ENCODE results near the gene SERPINB1. TPM values are rescaled to one million over a fixed set of nuclear protein-coding genes. Genes with fewer than 3 reads are reported as not detected.

The SERPINB1 gene
- total and polyA plus RNA-seq, 2 experiments from 2014 or later = 5.6 to 6.5 TPM

DNA sequence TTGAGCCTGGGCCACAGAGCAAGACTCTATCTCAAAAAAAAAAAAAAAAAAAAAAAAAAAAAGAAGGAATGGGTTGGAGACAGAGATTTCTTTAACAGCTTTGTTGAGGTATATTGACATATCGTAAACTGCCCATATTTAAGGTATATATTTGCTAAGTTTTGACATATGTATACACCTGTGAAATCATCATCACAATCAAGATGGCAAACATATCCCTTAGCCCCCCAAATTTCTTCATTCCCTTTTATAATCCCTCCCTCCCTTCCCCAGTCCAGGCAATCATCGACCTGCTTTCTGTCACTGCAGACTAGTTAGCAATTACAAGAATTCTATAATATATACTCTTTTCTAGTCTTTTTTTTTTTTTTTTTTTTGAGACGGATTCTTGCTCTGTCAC is 29.0 kb downstream of the SERPINB1 start:
- Histone ChIP-seq H3K9me2 (ENCODE audit: insufficient read depth) (no peaks in the 10 kb centered on the region), H3K4me1 (ENCODE audit: insufficient read depth) (no peaks in the 10 kb centered on the region), H3K4me3 (no peak overlapping the region), H3K4me2 (no peak overlapping the region), H3F3A (replicated peaks; ENCODE audit: low read depth) (no peaks in the 10 kb centered on the region), H3K27ac (ENCODE audit: low read depth) (no peak overlapping the region), H3K36me3 (ENCODE audit: insufficient read depth) (no peaks in the 10 kb centered on the region), H3K79me2 (replicated peaks; ENCODE audit: insufficient read depth) (no peaks in the 10 kb centered on the region), H2AFZ (no peak overlapping the region), H4K20me1 (replicated peaks; ENCODE audit: insufficient read depth) (no peaks in the 10 kb centered on the region), H3K27me3 (ENCODE audit: insufficient read depth) (no peaks in the 10 kb centered on the region)
- Mint-ChIP-seq H3K27ac (no peak overlapping the region), H3K36me3 (ENCODE audit: low read depth) (peaks cover 9% of the 10 kb centered on the region; the same call in 2 of the 3 replicates), H3K4me1 (no peaks in the 10 kb centered on the region), H3K4me3 (no peak overlapping the region), H3K9me3 (peaks cover 13% of the 10 kb centered on the region; the same call in 2 of the 3 replicates), H3K27me3 (ENCODE audit: insufficient read depth, low read depth, poor library complexity) (no peaks in the 10 kb centered on the region)
- no peak for DNase-seq (ENCODE audit: low spot score)
- TF ChIP-seq ZNF331 (CRISPR knock-in tag; IDR thresholded peaks at IDR 0.05; ENCODE audit: low read depth) = no peak
- TF ChIP-seq, protein P1, sequence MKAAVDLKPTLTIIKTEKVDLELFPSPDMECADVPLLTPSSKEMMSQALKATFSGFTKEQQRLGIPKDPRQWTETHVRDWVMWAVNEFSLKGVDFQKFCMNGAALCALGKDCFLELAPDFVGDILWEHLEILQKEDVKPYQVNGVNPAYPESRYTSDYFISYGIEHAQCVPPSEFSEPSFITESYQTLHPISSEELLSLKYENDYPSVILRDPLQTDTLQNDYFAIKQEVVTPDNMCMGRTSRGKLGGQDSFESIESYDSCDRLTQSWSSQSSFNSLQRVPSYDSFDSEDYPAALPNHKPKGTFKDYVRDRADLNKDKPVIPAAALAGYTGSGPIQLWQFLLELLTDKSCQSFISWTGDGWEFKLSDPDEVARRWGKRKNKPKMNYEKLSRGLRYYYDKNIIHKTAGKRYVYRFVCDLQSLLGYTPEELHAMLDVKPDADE (IDR thresholded peaks at IDR 0.05) = no peak
- no peak for TF ChIP-seq ZNF462 (CRISPR knock-in tag; IDR thresholded peaks at IDR 0.05)
- ATAC-seq = no peak

GRCh38 chr6:2810092-2810671 is 31.5 kb downstream of the SERPINB1 start:
- no peaks in the 10 kb centered on the region for H3K36me3 ChIP-seq (ENCODE audit: insufficient read depth)
- H3K79me2 ChIP-seq (replicated peaks; ENCODE audit: insufficient read depth) = no peaks in the 10 kb centered on the region
- no peaks in the 10 kb centered on the region; the same call in 2 of the 3 replicates for H3K4me1 Mint-ChIP-seq
- no peaks in the 10 kb centered on the region for H3K36me3 Mint-ChIP-seq (ENCODE audit: low read depth)
- DNase-seq (ENCODE audit: low spot score) (no peak), ATAC-seq (no peak)
- H3K4me3 ChIP-seq = no peak overlapping the region
- no peak overlapping the region for H3K4me3 Mint-ChIP-seq
- H3K9me2 ChIP-seq (ENCODE audit: insufficient read depth) = no peaks in the 10 kb centered on the region
- H3K27me3 ChIP-seq (ENCODE audit: insufficient read depth) = no peaks in the 10 kb centered on the region
- H3K27ac ChIP-seq (ENCODE audit: low read depth) = no peak overlapping the region
- H3K27me3 Mint-ChIP-seq (ENCODE audit: insufficient read depth, low read depth, poor library complexity) = peaks cover 9% of the 10 kb centered on the region
- no peak overlapping the region for H3K4me2 ChIP-seq
- no peaks in the 10 kb centered on the region for H3F3A ChIP-seq (replicated peaks; ENCODE audit: low read depth)
- H3K9me3 Mint-ChIP-seq = no peaks in the 10 kb centered on the region
- H3K4me1 ChIP-seq (ENCODE audit: insufficient read depth) = no peaks in the 10 kb centered on the region
- H4K20me1 ChIP-seq (replicated peaks; ENCODE audit: insufficient read depth) = no peaks in the 10 kb centered on the region
- H3K27ac Mint-ChIP-seq = no peak overlapping the region
- no peak overlapping the region for H2AFZ ChIP-seq
- TF ChIP-seq POLR2AphosphoS5 (IDR thresholded peaks at IDR 0.05; ENCODE audit: low read depth) (no peak), CTCF (conservative IDR thresholded peaks at IDR 0.05; ENCODE audit: low read depth in 2 of 2) (no peak), NANOG (IDR thresholded peaks at IDR 0.05; ENCODE audit: borderline replicate concordance) (no peak), STAT1 (IDR thresholded peaks at IDR 0.05; ENCODE audit: unreplicated experiment) (no peak), CREB1 (CRISPR knock-in tag; IDR thresholded peaks at IDR 0.05; ENCODE audit: low read depth) (no peak), EZH2phosphoT487 (IDR thresholded peaks at IDR 0.05; ENCODE audit: unreplicated experiment) (no peak)
- TF ChIP-seq, protein P1 (IDR thresholded peaks at IDR 0.05) = no peak

Data from GM23338 (cell line).